NCI-H524 treated with DMSO at 0.1 percent for 48 hours (cell line): ENCODE results near the gene DCLK2.
A peak's percentile ranks its signal among the peaks of the same experiment; 100 is the strongest.

Source experiments
- DNase-seq: peaks from one replicate; lab custom pipeline; 2025; lab: John Stamatoyannopoulos, UW

DCLK2 gene

DNA sequence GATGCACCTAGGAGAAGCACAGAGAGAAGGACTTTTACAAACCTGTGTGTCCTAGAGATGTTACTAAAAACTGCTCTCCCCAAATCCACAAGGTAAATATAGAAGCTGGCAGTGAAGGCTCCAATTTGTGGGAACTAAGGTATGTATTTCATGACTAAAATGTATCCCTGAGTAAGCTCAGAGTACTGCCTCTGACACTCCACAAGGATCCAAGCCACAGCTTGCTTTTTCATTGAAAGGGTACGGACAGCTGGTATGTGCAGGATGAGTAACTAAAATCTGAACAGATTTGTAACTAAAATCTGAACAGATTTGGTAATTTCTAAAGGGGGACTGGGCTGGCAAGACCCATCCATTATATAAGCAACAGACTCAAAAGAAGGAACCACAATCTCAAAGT, 187.6 kb downstream of the DCLK2 start:
- DNase-seq = no peak

DNA sequence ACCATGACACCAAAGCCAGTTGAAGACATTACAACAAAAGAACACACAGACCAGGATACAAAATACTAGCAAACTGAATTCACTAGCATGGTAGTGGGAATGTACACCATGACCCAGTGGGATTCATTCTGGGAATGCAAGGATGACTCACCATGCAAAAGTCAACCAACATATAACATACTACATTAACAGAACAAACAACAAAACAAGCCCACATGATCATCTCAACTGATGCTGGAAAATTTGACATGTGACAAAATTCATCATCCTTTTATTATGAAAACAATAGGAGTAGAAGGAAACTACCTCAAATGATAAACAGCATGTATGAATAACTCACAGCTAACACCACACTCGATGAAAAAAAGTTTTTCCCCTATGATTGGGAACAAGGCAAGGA, 190.2 kb downstream of the DCLK2 start:
- DNase-seq = no peak

DNA sequence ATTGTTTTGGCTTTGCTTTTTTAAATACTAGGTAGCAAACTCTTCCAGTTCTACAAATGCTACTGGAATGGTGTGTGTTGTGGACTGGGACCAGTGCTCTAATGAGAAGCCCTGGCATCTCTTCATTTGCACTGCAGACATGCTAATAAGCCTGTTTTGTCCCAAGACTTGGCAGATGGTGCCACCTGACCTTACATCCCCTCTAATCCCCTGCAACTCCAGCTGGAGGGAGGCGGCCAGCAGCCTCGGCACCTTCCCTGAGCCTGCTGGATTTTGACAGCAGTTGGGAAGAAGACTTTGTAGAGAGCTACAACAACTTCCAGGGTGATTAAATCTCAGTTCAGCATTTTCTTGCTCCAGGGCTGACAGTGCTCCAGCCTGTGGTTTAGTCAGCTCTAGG, 200.0 kb downstream of the DCLK2 start:
- peak; percentile 51 for DNase-seq

DNA sequence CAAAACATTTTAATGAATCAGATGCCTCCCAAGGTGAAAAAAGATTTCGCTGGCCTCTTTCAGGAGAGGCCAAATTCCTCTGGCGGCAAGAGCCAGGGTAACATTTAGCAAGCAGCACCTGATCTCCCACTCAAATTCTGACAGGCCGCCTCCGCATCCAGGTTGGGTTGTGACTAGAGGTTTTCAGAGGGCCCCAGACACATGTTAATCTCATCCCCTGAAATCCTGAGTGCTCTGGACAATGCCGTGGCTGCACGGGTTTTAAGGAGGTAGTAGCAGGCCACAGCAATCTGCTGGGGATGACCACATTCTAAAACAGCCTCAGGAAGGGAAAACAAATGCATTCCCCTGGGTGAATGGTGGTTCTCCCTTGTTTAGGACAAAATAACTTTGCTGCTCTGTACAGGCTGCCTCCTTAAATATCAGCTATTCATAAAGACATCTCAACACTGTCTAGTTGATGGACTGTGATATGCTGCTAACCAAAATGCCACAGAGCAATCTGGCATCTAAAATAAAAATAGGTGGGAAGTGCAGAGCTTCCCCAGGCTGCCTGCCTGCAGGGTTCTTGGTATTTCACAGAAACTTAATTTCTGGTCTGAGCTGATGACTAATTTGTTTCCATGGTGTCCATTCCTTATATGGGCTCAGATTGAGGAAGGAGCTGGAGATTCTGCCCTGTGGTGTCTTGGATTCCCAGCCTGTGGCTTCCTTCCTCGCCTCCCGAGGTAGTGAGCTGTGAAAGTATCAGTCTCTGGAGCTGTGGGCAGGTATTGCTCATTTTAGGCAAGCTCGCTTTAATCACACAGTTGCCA, 202.0 kb downstream of the DCLK2 start:
- DNase-seq = no peak

DNA sequence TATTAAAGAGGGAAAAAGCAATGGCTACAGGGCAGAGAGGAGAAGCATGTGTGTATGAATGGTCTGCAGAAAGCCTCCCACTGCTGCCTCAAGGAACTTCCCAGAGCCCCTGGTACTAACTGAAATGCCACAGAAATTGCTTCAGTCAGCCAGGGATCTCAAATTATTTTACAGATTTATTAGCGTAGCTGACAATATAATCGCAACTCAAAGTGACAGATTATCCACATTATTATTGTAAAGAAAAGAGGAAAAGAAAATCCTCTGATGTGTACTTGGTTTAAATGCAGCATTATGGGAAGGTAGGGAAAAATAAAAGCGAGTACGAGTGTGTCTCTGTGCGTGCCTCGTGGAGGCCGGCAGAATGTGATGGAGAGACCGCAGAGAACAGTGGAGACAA, 202.7 kb downstream of the DCLK2 start:
- DNase-seq = no peak

DNA sequence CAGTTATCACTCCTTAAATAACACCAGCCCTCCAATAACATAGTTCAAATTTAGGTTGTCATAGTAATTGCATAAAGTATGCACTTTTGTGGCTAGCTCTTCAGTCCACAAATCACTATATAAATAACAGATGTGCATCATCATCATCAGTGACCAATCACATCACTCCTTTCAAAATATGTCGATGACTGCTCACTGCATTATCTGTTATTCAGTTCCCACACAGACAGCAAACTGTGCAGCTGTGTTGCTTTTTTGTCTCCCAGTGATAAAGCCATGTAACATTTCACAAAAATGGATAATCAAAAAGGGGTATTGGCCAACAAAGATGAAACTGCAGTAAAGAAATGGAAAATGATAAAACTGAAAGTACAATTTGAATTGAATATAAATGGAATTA, 205.4 kb downstream of the DCLK2 start:
- no peak for DNase-seq

DNA sequence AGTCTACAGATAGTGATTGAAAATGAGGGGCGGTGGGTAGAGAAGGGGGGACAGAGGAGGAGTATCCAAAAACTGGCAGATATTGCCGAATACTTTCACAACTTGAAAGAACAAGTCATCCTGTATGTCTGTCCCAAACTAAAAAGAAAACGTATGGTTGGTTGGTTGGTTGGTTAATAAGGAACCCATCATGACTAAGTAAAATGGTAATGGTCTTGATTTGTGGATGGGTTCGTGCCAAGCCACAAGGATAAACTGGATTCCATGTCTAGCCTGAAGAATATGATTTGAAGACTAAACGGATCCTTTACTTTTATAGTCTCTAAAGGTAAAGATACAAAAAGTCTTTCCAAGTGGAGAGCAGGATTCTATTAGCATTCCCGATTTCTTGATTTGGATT, 208.4 kb downstream of the DCLK2 start:
- DNase-seq = no peak

DNA sequence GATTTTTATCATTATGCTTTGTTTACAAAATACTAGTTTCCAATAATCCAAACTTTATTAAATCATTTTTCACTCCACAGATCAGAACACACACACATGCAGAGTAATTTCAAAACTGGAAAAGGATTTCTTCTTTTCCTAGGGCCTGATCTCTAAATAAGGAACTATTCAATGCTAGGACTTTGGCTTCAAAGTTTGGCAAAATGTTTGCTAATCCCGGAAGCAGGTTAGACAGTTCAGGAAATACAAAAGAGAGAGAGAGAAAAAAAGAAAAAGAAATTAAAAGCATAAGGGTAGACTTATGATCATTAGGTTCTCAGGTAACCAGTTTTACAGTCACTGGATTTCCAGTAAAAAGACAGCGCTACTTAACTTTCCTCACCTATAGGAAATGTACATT, 211.0 kb downstream of the DCLK2 start:
- DNase-seq = no peak

DNA sequence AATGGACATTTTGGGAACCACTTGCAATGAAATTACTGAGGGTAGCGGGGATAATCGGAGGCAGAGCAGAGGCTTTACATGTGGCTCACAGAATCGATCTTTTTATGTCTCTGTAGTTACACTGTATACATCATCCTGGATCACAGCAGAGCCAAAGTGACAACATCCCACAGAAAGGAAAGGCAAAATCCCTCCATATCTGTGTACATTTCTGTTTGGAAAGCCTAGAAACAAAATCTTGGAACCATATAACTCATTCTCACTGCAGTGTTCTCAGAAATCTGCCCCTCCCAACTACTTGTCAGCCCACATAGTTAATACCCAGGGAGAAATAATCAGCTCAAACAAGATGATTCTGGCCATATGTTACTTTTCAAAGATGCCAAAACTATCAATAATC, 211.6 kb downstream of the DCLK2 start:
- no peak for DNase-seq

DNA sequence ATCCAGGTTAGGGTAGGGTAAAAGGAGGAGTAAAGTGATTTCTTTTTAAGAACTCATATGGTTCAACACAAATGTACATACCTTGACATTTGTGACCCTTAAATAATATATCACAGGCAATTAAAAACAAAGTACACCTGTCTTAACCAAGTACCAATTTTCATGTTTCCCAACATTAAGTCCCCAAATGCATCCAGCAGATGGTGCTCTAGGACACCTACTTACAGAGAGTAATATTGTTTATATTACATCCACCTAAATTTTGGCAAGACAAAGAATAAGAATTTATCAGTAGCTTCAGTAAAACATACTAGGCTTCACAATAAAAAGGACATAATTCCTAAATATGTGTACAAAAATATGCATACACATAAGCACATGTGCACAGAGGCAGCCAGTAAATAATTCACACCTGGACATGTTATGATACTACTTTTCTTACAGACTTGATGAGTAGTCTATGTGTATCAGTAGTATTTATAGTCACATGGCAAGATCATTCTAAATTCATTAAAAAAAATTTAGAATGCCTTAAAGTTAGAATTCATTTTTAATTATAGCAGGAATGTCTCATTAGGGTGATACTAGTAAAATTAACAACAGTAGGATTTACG, 219.7 kb downstream of the DCLK2 start:
- DNase-seq = no peak

DNA sequence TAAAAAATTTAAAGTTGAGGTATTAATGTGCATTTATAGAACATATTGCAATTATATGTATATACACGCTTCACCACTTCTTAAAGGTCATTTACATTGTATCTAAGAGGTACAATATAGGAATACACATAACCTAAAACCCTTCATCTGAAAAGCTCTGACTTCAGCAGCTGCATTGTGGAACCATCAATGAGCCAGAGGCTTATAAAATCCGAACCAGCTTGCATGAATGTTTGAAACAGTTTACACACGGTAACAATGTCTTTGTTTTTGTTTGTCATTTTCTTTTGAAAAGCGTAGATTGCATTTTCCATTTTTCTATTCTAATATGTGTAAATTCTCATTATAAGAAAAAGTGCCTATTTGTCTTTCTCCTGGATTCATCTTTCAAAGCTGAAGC, 221.6 kb downstream of the DCLK2 start:
- no peak for DNase-seq

DNA sequence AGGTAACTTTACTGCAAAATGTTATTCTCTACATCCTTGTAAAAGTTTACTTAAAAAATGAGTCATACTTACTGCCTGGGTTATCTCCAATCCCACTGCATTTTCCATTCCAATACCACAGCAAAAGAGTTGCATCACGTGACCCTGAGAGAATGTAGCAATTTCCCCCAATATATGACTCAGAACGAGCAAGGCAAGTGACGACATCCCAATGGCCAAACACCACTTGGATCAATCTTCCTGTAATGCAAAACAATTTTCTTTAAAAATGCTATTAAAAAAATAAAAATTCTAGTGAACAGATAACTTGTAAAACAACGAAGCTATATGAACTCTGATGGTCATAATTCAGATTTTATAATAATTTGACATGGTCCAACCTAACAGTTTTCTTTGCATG, 224.3 kb downstream of the DCLK2 start:
- no peak for DNase-seq

DNA sequence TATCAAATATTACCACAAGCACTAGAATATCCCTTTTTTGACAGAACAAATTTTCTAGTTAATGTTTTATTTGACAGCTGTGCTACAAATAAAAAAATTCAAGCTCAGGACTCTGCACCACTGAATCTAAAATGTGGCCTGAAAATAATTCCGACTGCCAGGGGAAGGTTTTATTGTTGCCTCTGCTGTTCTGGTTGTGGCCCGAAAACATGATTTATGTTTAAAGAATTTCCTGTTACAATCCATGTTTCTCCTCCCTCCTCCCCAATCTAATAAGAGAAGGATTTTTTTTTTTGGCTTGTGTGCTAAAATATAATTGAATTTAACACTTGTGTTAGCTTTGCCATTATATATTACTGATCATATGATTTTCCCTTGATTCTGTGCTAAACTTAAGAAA, 227.8 kb downstream of the DCLK2 start:
- no peak for DNase-seq

DNA sequence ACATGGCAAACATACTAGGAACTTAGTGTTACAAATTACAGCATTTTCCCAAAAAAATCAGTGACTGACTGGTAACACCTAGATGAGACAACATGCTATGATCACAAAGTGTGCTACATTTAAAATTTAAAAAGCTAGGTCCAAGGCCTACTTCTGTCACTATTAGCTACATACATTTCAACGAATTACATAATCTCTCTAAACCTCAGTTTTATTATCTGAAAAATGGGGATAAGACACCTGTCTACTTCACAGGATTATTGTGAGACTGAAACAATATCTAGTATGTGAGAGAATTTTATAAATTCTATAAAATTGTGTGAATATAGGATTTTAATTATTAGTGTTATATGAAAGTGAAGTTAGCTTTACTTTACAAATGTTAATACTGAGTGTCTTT, 228.5 kb downstream of the DCLK2 start:
- DNase-seq = no peak
